Ramos (cell line): ENCODE measurements around the gene KYNU.
"Not testable (repeated sequence)": the region's sequence is repeated elsewhere in the genome, so short reads cannot be mapped to it uniquely, and the experiment has no call there.

Experiments
- in situ Hi-C: fragments of 300-500 bp; cut with MboI; formaldehyde crosslinking; loops from one replicate; pipeline ENCODE4 v1.14.3; 2022; ENCODE audit warnings: low sequenced_read_pairs; ENCODE audit not compliant: unreplicated experiment

KYNU gene

GRCh38 chr2:142877216-142877838, at the start of gene KYNU:
KYNU (plus strand) TSS chr2:142877664; CDS start chr2:142885368, 7,704 bp downstream.
- in situ Hi-C loops, result no loop called here

- in situ Hi-C loops, result no loop called here
Observed at GRCh38 chr2:142834021-142834420, 43.4 kb upstream of the KYNU start.

- in situ Hi-C loops, result no loop called here
Observed at GRCh38 chr2:142840436-142840835, 37.0 kb upstream of the KYNU start.

DNA sequence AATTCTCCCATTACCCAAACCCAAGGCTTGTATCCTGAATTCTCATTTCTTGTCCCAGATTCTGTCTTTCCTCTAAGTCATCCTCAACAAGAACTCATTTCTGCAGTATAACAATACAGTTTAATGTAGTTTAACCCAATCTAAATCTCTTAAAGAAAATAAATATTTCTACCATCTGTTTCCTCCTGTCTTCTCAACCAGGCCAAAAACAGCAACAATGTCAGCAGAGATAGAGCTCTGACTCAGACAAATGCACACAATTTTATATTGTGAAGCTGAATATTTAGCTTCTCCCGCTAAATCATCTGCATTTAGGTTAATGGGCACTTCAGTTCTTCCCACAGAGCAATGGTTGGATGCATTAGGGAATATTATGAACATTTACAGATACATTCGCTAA, 35.7 kb upstream of the KYNU start:
- in situ Hi-C loops, result no loop called here

- in situ Hi-C loops, result no loop called here
Observed at GRCh38 chr2:142842369-142842768, 35.1 kb upstream of the KYNU start.

DNA sequence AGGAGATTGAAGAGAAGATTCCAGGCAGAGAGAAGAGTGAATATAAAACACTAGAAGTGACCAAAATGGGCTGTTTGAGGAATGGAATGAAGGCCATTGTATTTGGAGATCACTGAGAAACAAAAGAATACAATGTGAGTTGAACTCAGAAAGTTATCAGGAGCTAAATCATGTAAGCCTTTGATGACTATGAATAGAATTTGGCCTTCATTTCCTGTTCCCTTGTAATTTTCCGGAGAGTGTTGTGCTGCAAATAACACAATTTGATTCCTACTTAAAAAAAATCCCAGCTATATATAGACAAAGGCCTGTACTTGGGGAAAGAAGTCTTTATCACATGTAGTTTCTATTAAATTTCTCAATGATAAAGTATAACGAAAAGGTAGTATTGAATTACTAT, 33.7 kb upstream of the KYNU start:
- in situ Hi-C loops, result no loop called here

GRCh38 chr2:142848023-142848606, 29.3 kb upstream of the KYNU start:
- in situ Hi-C loops, result no loop called here

DNA sequence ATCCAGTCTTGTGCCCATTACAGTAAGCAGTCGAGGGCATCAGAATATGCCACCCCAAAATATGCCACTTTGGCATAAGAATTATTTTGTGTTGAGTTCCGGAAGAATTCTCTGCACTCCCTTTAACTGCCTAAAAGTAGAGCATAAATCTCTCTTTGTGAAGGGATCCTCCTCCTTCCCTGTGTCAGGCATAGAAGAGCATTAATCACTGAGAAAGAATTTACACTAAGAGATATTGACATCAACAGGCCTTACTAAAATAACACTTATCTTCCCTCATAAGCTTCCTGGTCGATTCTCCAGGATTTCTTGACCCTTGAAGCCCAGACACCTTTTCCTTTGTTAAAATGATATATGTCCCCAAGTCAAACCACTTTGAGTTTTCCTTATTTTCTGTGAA, 27.6 kb upstream of the KYNU start:
- in situ Hi-C loops, result no loop called here

GRCh38 chr2:142853912-142854311, 23.6 kb upstream of the KYNU start:
- in situ Hi-C loops, result no loop called here

GRCh38 chr2:142857256-142858164, 20.0 kb upstream of the KYNU start:
- in situ Hi-C loops, result no loop called here

- in situ Hi-C loops, result no loop called here
Observed at GRCh38 chr2:142858961-142859360, 18.5 kb upstream of the KYNU start.

DNA sequence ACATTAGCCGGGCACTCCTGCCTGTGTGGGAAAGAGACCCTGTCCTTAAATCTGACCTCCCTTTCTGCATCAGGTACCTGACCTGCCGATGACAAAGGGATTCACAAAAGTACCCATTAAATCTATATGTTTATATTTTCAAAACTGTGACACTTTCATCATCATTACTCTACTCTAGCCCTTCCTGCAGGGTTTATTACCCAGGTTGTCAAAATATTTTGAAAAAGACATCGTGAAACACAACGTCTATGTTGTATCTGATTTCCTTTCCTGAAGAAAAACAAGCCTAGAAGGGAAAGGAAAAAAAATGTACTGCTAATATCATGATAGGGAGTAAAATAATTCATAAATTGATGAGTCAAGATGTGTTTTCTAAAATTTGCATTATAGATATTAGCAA, 15.2 kb upstream of the KYNU start:
- in situ Hi-C loops, result no loop called here

DNA sequence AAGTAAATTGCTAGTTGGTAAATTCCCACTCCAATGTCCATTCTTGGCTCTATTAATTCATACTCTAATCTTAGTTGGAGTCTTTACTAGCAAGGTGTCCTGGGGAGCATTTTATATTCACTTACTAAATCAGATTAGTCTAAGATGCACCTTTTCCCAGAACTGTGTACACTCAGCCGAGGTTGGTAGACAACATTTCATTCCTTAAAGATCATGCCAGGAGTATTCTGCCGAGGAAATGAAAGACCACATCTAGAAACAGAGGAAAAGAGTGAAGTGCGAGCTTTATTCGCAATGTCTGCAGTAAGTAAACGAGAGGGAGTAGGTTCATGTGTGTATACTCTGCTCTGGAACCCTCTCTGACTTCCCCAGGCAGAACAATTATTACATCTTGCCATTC, 14.6 kb upstream of the KYNU start:
- in situ Hi-C loops, result no loop called here

DNA sequence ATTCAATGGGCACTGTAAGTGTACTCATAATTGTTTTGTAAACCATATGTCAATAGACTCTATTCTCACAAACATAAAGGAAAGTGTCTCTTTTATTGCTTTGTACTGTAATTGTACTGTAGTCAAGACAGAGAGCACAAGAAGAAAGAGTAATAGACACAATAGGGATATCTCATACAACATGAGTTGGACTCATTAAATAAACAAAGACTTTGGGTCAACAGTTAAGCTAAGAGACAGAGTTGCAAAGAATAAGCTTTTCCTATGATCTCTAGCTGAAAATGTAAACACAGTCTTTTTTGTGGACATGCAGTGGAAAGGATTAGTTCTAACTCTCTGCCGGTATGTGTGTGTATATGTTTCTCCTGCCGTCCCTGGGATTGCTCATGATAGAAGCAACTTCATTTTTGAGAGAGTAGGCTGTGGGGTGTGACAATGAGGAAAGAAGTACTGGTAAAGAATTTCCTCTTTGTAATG, 13.9 kb upstream of the KYNU start:
- in situ Hi-C loops, result no loop called here

DNA sequence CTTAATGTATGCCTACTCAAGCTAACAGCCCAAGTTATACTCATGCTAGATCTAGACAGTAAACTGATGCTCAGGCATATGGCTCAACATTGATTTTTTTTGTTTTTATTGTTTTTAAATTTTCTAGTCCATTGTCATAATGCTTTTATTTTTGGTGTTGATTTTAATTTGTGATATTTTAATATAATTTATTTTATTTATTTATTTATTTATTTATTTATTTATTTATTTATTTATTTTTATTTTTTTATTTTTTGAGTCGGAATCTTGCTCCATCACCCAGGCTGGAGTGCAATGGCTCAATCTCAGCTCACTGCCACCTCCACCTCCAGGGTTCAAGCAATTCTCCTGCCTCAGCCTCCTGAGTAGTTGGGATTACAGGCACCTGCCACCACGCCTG, 12.9 kb upstream of the KYNU start:
- in situ Hi-C loops, result not testable (repeated sequence)

- in situ Hi-C loops, result no loop called here
Observed at GRCh38 chr2:142865924-142866323, 11.5 kb upstream of the KYNU start.

- in situ Hi-C loops, result no loop called here
Observed at GRCh38 chr2:142866426-142866825, 11.0 kb upstream of the KYNU start.

DNA sequence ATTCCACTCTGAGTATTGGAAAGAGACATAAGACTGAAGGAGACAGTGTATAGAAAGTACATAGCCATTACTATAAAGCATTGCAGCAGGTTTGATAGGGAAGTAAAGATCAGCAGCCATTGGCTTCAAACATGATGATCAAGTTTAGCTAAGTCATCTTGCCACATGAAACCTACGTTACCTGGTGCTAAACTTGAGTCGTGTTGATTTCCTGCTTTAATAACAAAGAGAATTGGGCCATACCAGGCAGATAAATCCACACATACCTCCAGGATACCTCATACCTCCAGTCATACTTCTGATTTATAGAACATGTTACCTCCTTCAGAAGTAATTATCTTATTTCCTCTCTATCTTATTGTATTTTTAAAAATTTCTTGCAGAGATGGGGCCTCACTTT, 10.3 kb upstream of the KYNU start:
- in situ Hi-C loops, result no loop called here

DNA sequence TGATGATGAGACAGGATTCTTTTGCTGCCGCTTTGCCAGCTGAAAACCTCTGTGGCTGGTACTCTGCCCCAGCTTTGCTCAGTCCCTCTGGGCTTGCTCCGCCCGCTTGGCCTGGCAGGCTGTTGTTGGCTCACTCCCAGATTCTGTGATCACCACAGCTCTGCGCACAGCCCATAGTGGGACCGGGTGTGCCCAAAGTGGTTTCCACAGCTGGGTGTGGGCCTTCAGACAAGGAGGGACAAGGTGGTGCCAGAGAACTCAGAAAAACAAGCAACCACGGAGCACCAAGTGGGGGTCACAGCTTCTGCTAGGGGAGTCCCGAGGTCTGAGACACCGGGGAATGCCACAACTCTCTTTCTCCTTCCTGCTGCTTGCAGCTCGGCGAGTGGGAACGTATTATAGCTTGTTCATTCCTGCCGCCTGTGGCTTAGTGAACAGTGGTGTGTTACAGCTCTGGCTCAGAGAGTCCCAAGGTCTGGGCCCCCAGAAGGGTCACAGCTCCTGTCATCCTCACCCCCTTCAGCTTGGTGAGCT, 9.2 kb upstream of the KYNU start:
- in situ Hi-C loops, result no loop called here

GRCh38 chr2:142869065-142869460, 8.4 kb upstream of the KYNU start:
- in situ Hi-C loops, result not testable (repeated sequence)
